Hepatocyte (in vitro differentiated cells): ENCODE results near the gene USH2A.

ENCODE experiments used
- EZH2 ChIP-seq: fragments of 200-600 bp; sonication (generic); IDR thresholded peaks from 2 replicates; pipeline ENCODE4 v1.6.1; 2016; ENCODE audit warnings: antibody characterized with exemption, mild to moderate bottlenecking, borderline replicate concordance
- EZH2phosphoT487 ChIP-seq: fragments of 200-600 bp; sonication (generic); IDR thresholded peaks from one replicate; pipeline ENCODE4 v1.6.1; 2018; ENCODE audit warnings: antibody characterized with exemption, mild to moderate bottlenecking, low read depth, moderate library complexity; ENCODE audit not compliant: unreplicated experiment, severe bottlenecking
- TF ChIP-seq, protein P1 (sequence below): fragments of 200-600 bp; sonication (generic); IDR thresholded peaks from 2 replicates; pipeline ENCODE4 v1.5.1; 2016; ENCODE audit warnings: antibody characterized with exemption, mild to moderate bottlenecking; ENCODE audit not compliant: poor library complexity

DNA sequence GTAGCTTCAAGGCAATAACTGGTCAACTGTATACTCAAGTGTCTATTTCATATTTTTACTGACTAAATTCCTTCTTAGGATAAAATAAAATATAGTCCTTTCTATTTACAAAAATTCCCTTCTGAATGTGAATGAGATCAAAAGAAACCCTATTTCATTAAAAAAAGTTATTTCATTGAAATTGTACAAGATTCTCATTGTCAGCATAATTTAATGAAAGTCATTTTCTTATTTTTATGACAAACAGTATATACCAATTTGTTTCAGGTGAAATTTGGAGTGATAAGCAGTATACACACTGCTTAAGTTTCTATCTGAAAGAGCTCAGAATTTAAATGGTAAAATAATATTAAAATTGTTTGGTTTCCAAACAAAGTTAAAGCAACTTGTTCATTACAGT lies 269.2 kb downstream of the USH2A start:
- TF ChIP-seq, protein P1, sequence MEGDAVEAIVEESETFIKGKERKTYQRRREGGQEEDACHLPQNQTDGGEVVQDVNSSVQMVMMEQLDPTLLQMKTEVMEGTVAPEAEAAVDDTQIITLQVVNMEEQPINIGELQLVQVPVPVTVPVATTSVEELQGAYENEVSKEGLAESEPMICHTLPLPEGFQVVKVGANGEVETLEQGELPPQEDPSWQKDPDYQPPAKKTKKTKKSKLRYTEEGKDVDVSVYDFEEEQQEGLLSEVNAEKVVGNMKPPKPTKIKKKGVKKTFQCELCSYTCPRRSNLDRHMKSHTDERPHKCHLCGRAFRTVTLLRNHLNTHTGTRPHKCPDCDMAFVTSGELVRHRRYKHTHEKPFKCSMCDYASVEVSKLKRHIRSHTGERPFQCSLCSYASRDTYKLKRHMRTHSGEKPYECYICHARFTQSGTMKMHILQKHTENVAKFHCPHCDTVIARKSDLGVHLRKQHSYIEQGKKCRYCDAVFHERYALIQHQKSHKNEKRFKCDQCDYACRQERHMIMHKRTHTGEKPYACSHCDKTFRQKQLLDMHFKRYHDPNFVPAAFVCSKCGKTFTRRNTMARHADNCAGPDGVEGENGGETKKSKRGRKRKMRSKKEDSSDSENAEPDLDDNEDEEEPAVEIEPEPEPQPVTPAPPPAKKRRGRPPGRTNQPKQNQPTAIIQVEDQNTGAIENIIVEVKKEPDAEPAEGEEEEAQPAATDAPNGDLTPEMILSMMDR, result no peak
- TF ChIP-seq EZH2phosphoT487 (no peak), EZH2 (no peak)
